IMR-90 (cell line): Measurements from ENCODE around the gene WFDC12. TPM values are rescaled to one million over a fixed set of nuclear protein-coding genes. Genes with fewer than 3 reads are reported as not detected.

Source experiments
- ATAC-seq: fragments of 200-7000 bp; cut with Tn5 transposase; 2 replicates; pipeline ENCODE4 v1.9.1; 2020; ENCODE audit warnings: low read depth, mild to moderate bottlenecking, moderate library complexity
- BruUV-seq: library from RNA; stranded (reverse); fragments of 400-500 nt; replicated peaks from 2 replicates; lab custom pipeline; 2021; lab: Mats Ljungman, UMichigan
- CTCF ChIA-PET: fragments of 300-600 bp; formaldehyde crosslinking; extraction: SDS; loops from one replicate; lab custom pipeline; 2021; ENCODE audit warnings: antibody characterized with exemption; lab: Yijun Ruan, JAX
- POLR2A ChIA-PET: fragments of 300-600 bp; sonication (Branson Sonifier 250); formaldehyde crosslinking; loops from one replicate; lab custom pipeline; 2022; ENCODE audit warnings: antibody characterized with exemption; ENCODE audit not compliant: unreplicated experiment; lab: Charles Lee
- DNase-seq: peaks from one replicate; pipeline ENCODE4 v3.0.0; 2013
- H2AFZ ChIP-seq: replicated peaks from 2 replicates; pipeline ENCODE3; 2013; ENCODE audit warnings: low read length, mild to moderate bottlenecking; ENCODE audit not compliant: poor library complexity
- H2AK5ac ChIP-seq: 2 replicates; pipeline ENCODE4 v1.6.1; 2013; ENCODE audit warnings: low read depth, low read length, inconsistent platforms
- H2AK9ac ChIP-seq: replicated peaks from 2 replicates; pipeline ENCODE3; 2013; ENCODE audit warnings: mild to moderate bottlenecking, low read depth, low read length, moderate library complexity; ENCODE audit not compliant: poor library complexity
- H2BK120ac ChIP-seq: 2 replicates; pipeline ENCODE4 v1.6.1; 2013; ENCODE audit warnings: low read depth, low read length, inconsistent platforms
- H2BK15ac ChIP-seq: 3 replicates; pipeline ENCODE4 v1.6.1; 2013; ENCODE audit warnings: low read depth, low read length, inconsistent platforms
- H2BK20ac ChIP-seq: 2 replicates; pipeline ENCODE4 v1.6.1; 2013; ENCODE audit warnings: low read depth, mild to moderate bottlenecking, inconsistent platforms, low read length, moderate library complexity
- H2BK5ac ChIP-seq: 2 replicates; pipeline ENCODE4 v1.6.1; 2013; ENCODE audit warnings: mild to moderate bottlenecking, low read depth, low read length, inconsistent platforms; ENCODE audit not compliant: poor library complexity, severe bottlenecking
- H3K14ac ChIP-seq: replicated peaks from 2 replicates; pipeline ENCODE4 v1.6.1; 2013; ENCODE audit warnings: low read depth, low read length, inconsistent platforms
- H3K18ac ChIP-seq: 2 replicates; pipeline ENCODE4 v1.6.1; 2013; ENCODE audit warnings: low read depth, low read length, control low read depth
- H3K23ac ChIP-seq: 2 replicates; pipeline ENCODE4 v1.6.1; 2013; ENCODE audit warnings: low read depth, low read length, inconsistent platforms
- H3K27ac ChIP-seq: 2 replicates; pipeline ENCODE4 v1.5.1; 2013; ENCODE audit warnings: mild to moderate bottlenecking, control low read depth, low read length; ENCODE audit not compliant: insufficient read depth
- H3K27me3 ChIP-seq: 2 replicates; pipeline ENCODE4 v1.6.1; 2013; ENCODE audit warnings: low read length; ENCODE audit not compliant: control insufficient read depth, insufficient read depth
- H3K36me3 ChIP-seq: 2 replicates; pipeline ENCODE4 v1.6.1; 2013; ENCODE audit warnings: low read length, mixed read lengths; ENCODE audit not compliant: control insufficient read depth, insufficient read depth
- H3K4ac ChIP-seq: 2 replicates; pipeline ENCODE4 v1.6.1; 2013; ENCODE audit warnings: low read depth, low read length, inconsistent platforms
- H3K4me1 ChIP-seq: 2 replicates; pipeline ENCODE4 v1.6.1; 2013; ENCODE audit warnings: low read length, mixed read lengths; ENCODE audit not compliant: control insufficient read depth, insufficient read depth
- H3K4me2 ChIP-seq: 2 replicates; pipeline ENCODE4 v1.6.1; 2013; ENCODE audit warnings: low read depth, mild to moderate bottlenecking, control low read depth, low read length, moderate library complexity
- H3K4me3 ChIP-seq: 2 replicates; pipeline ENCODE4 v1.5.1; 2013; ENCODE audit warnings: low read depth, mild to moderate bottlenecking, control low read depth, low read length, moderate library complexity; ENCODE audit not compliant: insufficient read depth
- H3K56ac ChIP-seq: 2 replicates; pipeline ENCODE4 v1.6.1; 2013; ENCODE audit warnings: low read length, inconsistent platforms; ENCODE audit not compliant: insufficient read depth; ENCODE audit errors: extremely low read depth
- H3K79me1 ChIP-seq, 2 experiments: 2 replicates each; pipeline ENCODE4 v1.6.1; 2013; ENCODE audit warnings: low read length in 2 of 2, inconsistent platforms in 1 of 2, low read depth in 1 of 2
- H3K9ac ChIP-seq: 2 replicates; pipeline ENCODE4 v1.6.1; 2013; ENCODE audit warnings: low read depth, low read length, control low read depth
- H3K9me1 ChIP-seq: 2 replicates; pipeline ENCODE4 v1.6.1; 2013; ENCODE audit warnings: low read length, inconsistent platforms; ENCODE audit not compliant: insufficient read depth
- H3K9me3 ChIP-seq: 2 replicates; pipeline ENCODE4 v1.6.1; 2013; ENCODE audit warnings: low read length; ENCODE audit not compliant: control insufficient read depth, insufficient read depth
- H4K20me1 ChIP-seq: 2 replicates; pipeline ENCODE4 v1.6.1; 2013; ENCODE audit warnings: low read length, inconsistent platforms; ENCODE audit not compliant: insufficient read depth
- H4K5ac ChIP-seq: 2 replicates; pipeline ENCODE4 v1.6.1; 2013; ENCODE audit warnings: mild to moderate bottlenecking, low read depth, low read length, control low read depth
- H4K8ac ChIP-seq, 2 experiments: 2 replicates each; pipeline ENCODE4 v1.6.1; 2013; ENCODE audit warnings: low read depth in 2 of 2, low read length in 2 of 2, control low read depth in 1 of 2, inconsistent platforms in 1 of 2
- H4K91ac ChIP-seq: 2 replicates; pipeline ENCODE4 v1.6.1; 2013; ENCODE audit warnings: low read depth, low read length, inconsistent platforms; ENCODE audit not compliant: insufficient read depth
- BHLHE40 ChIP-seq: fragments of 150-350 bp; IDR thresholded peaks from 2 replicates; pipeline ENCODE4 v1.6.1; 2016; ENCODE audit warnings: mild to moderate bottlenecking, low read depth, low read length
- CHD1 ChIP-seq: IDR thresholded peaks from 2 replicates; pipeline ENCODE4 v1.6.1; 2012; ENCODE audit warnings: low read depth, low read length, improper control_type of control experiment
- CTCF ChIP-seq: conservative IDR thresholded peaks from 2 replicates; pipeline ENCODE4 v1.5.1; 2012; ENCODE audit warnings: mild to moderate bottlenecking, low read depth, low read length, improper control_type of control experiment
- ELK1 ChIP-seq: fragments of 150-350 bp; IDR thresholded peaks from 2 replicates; pipeline ENCODE4 v1.6.1; 2016; ENCODE audit warnings: low read depth, mild to moderate bottlenecking, low read length, moderate library complexity, borderline replicate concordance
- MAFK ChIP-seq: IDR thresholded peaks from 2 replicates; pipeline ENCODE4 v1.6.1; 2012; ENCODE audit warnings: low read depth, low read length, improper control_type of control experiment
- MXI1 ChIP-seq: IDR thresholded peaks from 2 replicates; pipeline ENCODE4 v1.6.1; 2012; ENCODE audit warnings: low read depth, mild to moderate bottlenecking, low read length, moderate library complexity, borderline replicate concordance
- NFE2L2 ChIP-seq: fragments of 150-350 bp; IDR thresholded peaks from 2 replicates; pipeline ENCODE4 v1.6.1; 2016; ENCODE audit warnings: low read depth, mild to moderate bottlenecking, low read length
- POLR2A ChIP-seq: IDR thresholded peaks from 2 replicates; pipeline ENCODE4 v1.6.1; 2012; ENCODE audit warnings: mild to moderate bottlenecking, low read depth, low read length
- RAD21 ChIP-seq: IDR thresholded peaks from 2 replicates; pipeline ENCODE4 v1.6.1; 2012; ENCODE audit warnings: low read length, improper control_type of control experiment
- RFX5 ChIP-seq: IDR thresholded peaks from 2 replicates; pipeline ENCODE4 v1.8.0; 2012; ENCODE audit warnings: low read depth, mild to moderate bottlenecking, low read length, moderate library complexity
- SMC3 ChIP-seq: fragments of 150-350 bp; IDR thresholded peaks from 2 replicates; pipeline ENCODE4 v1.6.1; 2016; ENCODE audit warnings: low read depth, mild to moderate bottlenecking, antibody characterized with exemption, low read length, moderate library complexity
- USF2 ChIP-seq: fragments of 150-350 bp; IDR thresholded peaks from 2 replicates; pipeline ENCODE4 v1.6.1; 2017; ENCODE audit warnings: mild to moderate bottlenecking, antibody characterized with exemption, low read length, low read depth
- WGBS, 2 experiments: methylation state at CpG; one replicate each; pipeline versions ENCODE4 v1.1.5 to v1.1.7; 2013; ENCODE audit warnings: missing lambda C conversion rate in 2 of 2; ENCODE audit not compliant: insufficient read length in 1 of 2; ENCODE audit errors: extremely low coverage in 2 of 2; 5-methylcytosine and 5-hydroxymethylcytosine counted together
- dilution Hi-C: fragments of 300-500 bp; cut with HindIII; formaldehyde crosslinking; loops from one replicate; pipeline ENCODE4 v1.14.3; 2018; ENCODE audit warnings: low sequenced_read_pairs; ENCODE audit not compliant: unreplicated experiment
- in situ Hi-C: fragments of 300-500 bp; cut with MboI; formaldehyde crosslinking; loops from 3 replicates; pipeline ENCODE4 v1.14.3; 2019; ENCODE audit warnings: low sequenced_read_pairs, inconsistent platforms, mixed read lengths
- intact Hi-C: fragments of 100-400 bp; cut with micrococcal nuclease; formaldehyde crosslinking; loops from 2 replicates; pipeline ENCODE4 v1.10.0; 2022
- polyA plus RNA-seq, 3 experiments: library from polyadenylated mRNA; depleted of rRNA; stranded (reverse); fragments of >200 nt; gene quantifications; 2 replicates each; pipeline ENCODE4 v1.2.3, GENCODE V29; 2012; ENCODE audit warnings: low replicate concordance in 1 of 3
- total RNA-seq: library from RNA; depleted of rRNA; stranded (reverse); fragments of >200 nt; gene quantifications from 2 replicates; pipeline ENCODE4 v1.2.3, GENCODE V29; 2012

The WFDC12 gene
- total and polyA plus RNA-seq, 2 of the 4 experiments (the other 2 are of a cell fraction) = not detected

GRCh38 chr20:45095805-45096238 is 28.4 kb downstream of the WFDC12 start:
- H2BK15ac ChIP-seq = 0 out of 3 replicates have a peak overlapping the region, but pooled peaks have one; percentile 1
- H3K4ac ChIP-seq = 0 out of 2 replicates have a peak overlapping the region, but pooled peaks have one; percentile 39
- no peak overlapping the region for H3K56ac ChIP-seq
- H3K18ac ChIP-seq = peak overlapping the region; percentile 77; the same call in 1 of the 2 replicates
- TF ChIP-seq RFX5 = no peak
- TF ChIP-seq CTCF = peak; percentile 79
- no peak for TF ChIP-seq NFE2L2
- TF ChIP-seq CHD1 = no peak
- TF ChIP-seq MAFK = no peak
- TF ChIP-seq RAD21 = peak; percentile 79
- TF ChIP-seq USF2 = no peak
- no peak for TF ChIP-seq POLR2A
- TF ChIP-seq BHLHE40 = no peak
- TF ChIP-seq MXI1 = no peak
- no peak for TF ChIP-seq ELK1
- TF ChIP-seq SMC3 = peak; percentile 74
- peak overlapping the region; percentile 47 for H2BK5ac ChIP-seq
- H4K91ac ChIP-seq = peak overlapping the region; percentile 80; the same call in 1 of the 2 replicates
- ATAC-seq (peak; percentile 84), DNase-seq (peak; percentile 69)
- 0 out of 2 replicates have a peak overlapping the region, but pooled peaks have one; percentile 35 for H2BK20ac ChIP-seq
- H3K23ac ChIP-seq = no peak overlapping the region
- peaks cover 4% of the 10 kb centered on the region; the same call in 1 of the 2 replicates for H3K4me1 ChIP-seq
- dilution Hi-C loops (no loop called here), intact Hi-C loops (loop anchor here (1.0 to 10.0 kb wide), 5 partner anchors 52 to 679 kb away; partner anchors contain the start of gene KCNK15), in situ Hi-C loops (no loop called here)
- ChIA-PET CTCF (interaction anchor here (0.5 to 4.3 kb wide), 14 partner anchors 11 to 1479 kb away, joined by 3 to 40 read pairs (median 4); no protein-coding TSS in a partner anchor), POLR2A (interaction anchor here (0.6 kb wide), 1 partner anchor 1635 kb away, joined by 10 read pairs; no protein-coding TSS in a partner anchor)
- no peak overlapping the region for H3K27ac ChIP-seq
- H2AK9ac ChIP-seq = no peak overlapping the region
- peak overlapping the region; percentile 57; the same call in 1 of the 2 replicates for H2BK120ac ChIP-seq
- H3K79me1 ChIP-seq = no peaks in the 10 kb centered on the region
- H3K14ac ChIP-seq = no peak overlapping the region
- H3K9me3 ChIP-seq = peaks cover 6% of the 10 kb centered on the region; the same call in 1 of the 2 replicates
- peak overlapping the region; percentile 10 to 76; a peak in 3 of 4 replicates for H4K8ac ChIP-seq
- no peak overlapping the region for H3K9ac ChIP-seq
- BruUV-seq = no TSS peak
- no peak overlapping the region for H3K4me3 ChIP-seq
- no peaks in the 10 kb centered on the region for H3K36me3 ChIP-seq
- H3K9me1 ChIP-seq = no peaks in the 10 kb centered on the region; the same call in 1 of the 2 replicates
- H4K5ac ChIP-seq = peak overlapping the region; percentile 82
- WGBS, 2 experiments = no CpG with 5 or more reads among the region's 7 CpGs
- peak overlapping the region; percentile 60 for H2AFZ ChIP-seq
- no peak overlapping the region for H3K4me2 ChIP-seq
- peaks cover 37% of the 10 kb centered on the region for H3K27me3 ChIP-seq
- H2AK5ac ChIP-seq = no peak overlapping the region
- H4K20me1 ChIP-seq = no peaks in the 10 kb centered on the region
